IMR-90 (cell line): ENCODE results near the gene AATF. TPM values are rescaled to one million over a fixed set of nuclear protein-coding genes. Genes with fewer than 3 reads are reported as not detected.

Experiments used
- ATAC-seq: fragments of 200-7000 bp; cut with Tn5 transposase; 2 replicates; pipeline ENCODE4 v1.9.1; 2020; ENCODE audit warnings: low read depth, mild to moderate bottlenecking, moderate library complexity
- BruUV-seq: library from RNA; stranded (reverse); fragments of 400-500 nt; replicated peaks from 2 replicates; lab custom pipeline; 2021; lab: Mats Ljungman, UMichigan
- CTCF ChIA-PET: fragments of 300-600 bp; formaldehyde crosslinking; extraction: SDS; loops from one replicate; lab custom pipeline; 2021; ENCODE audit warnings: antibody characterized with exemption; lab: Yijun Ruan, JAX
- POLR2A ChIA-PET: fragments of 300-600 bp; sonication (Branson Sonifier 250); formaldehyde crosslinking; loops from one replicate; lab custom pipeline; 2022; ENCODE audit warnings: antibody characterized with exemption; ENCODE audit not compliant: unreplicated experiment; lab: Charles Lee
- DNase-seq: peaks from one replicate; pipeline ENCODE4 v3.0.0; 2013
- H2AFZ ChIP-seq: replicated peaks from 2 replicates; pipeline ENCODE3; 2013; ENCODE audit warnings: low read length, mild to moderate bottlenecking; ENCODE audit not compliant: poor library complexity
- H2AK5ac ChIP-seq: 2 replicates; pipeline ENCODE4 v1.6.1; 2013; ENCODE audit warnings: low read depth, low read length, inconsistent platforms
- H2AK9ac ChIP-seq: replicated peaks from 2 replicates; pipeline ENCODE3; 2013; ENCODE audit warnings: mild to moderate bottlenecking, low read depth, low read length, moderate library complexity; ENCODE audit not compliant: poor library complexity
- H2BK120ac ChIP-seq: 2 replicates; pipeline ENCODE4 v1.6.1; 2013; ENCODE audit warnings: low read depth, low read length, inconsistent platforms
- H2BK15ac ChIP-seq: 3 replicates; pipeline ENCODE4 v1.6.1; 2013; ENCODE audit warnings: low read depth, low read length, inconsistent platforms
- H2BK20ac ChIP-seq: 2 replicates; pipeline ENCODE4 v1.6.1; 2013; ENCODE audit warnings: low read depth, mild to moderate bottlenecking, inconsistent platforms, low read length, moderate library complexity
- H2BK5ac ChIP-seq: 2 replicates; pipeline ENCODE4 v1.6.1; 2013; ENCODE audit warnings: mild to moderate bottlenecking, low read depth, low read length, inconsistent platforms; ENCODE audit not compliant: poor library complexity, severe bottlenecking
- H3K14ac ChIP-seq: replicated peaks from 2 replicates; pipeline ENCODE4 v1.6.1; 2013; ENCODE audit warnings: low read depth, low read length, inconsistent platforms
- H3K18ac ChIP-seq: 2 replicates; pipeline ENCODE4 v1.6.1; 2013; ENCODE audit warnings: low read depth, low read length, control low read depth
- H3K23ac ChIP-seq: 2 replicates; pipeline ENCODE4 v1.6.1; 2013; ENCODE audit warnings: low read depth, low read length, inconsistent platforms
- H3K27ac ChIP-seq: 2 replicates; pipeline ENCODE4 v1.5.1; 2013; ENCODE audit warnings: mild to moderate bottlenecking, control low read depth, low read length; ENCODE audit not compliant: insufficient read depth
- H3K27me3 ChIP-seq: 2 replicates; pipeline ENCODE4 v1.6.1; 2013; ENCODE audit warnings: low read length; ENCODE audit not compliant: control insufficient read depth, insufficient read depth
- H3K36me3 ChIP-seq: 2 replicates; pipeline ENCODE4 v1.6.1; 2013; ENCODE audit warnings: low read length, mixed read lengths; ENCODE audit not compliant: control insufficient read depth, insufficient read depth
- H3K4ac ChIP-seq: 2 replicates; pipeline ENCODE4 v1.6.1; 2013; ENCODE audit warnings: low read depth, low read length, inconsistent platforms
- H3K4me1 ChIP-seq: 2 replicates; pipeline ENCODE4 v1.6.1; 2013; ENCODE audit warnings: low read length, mixed read lengths; ENCODE audit not compliant: control insufficient read depth, insufficient read depth
- H3K4me2 ChIP-seq: 2 replicates; pipeline ENCODE4 v1.6.1; 2013; ENCODE audit warnings: low read depth, mild to moderate bottlenecking, control low read depth, low read length, moderate library complexity
- H3K4me3 ChIP-seq: 2 replicates; pipeline ENCODE4 v1.5.1; 2013; ENCODE audit warnings: low read depth, mild to moderate bottlenecking, control low read depth, low read length, moderate library complexity; ENCODE audit not compliant: insufficient read depth
- H3K56ac ChIP-seq: 2 replicates; pipeline ENCODE4 v1.6.1; 2013; ENCODE audit warnings: low read length, inconsistent platforms; ENCODE audit not compliant: insufficient read depth; ENCODE audit errors: extremely low read depth
- H3K79me1 ChIP-seq, 2 experiments: 2 replicates each; pipeline ENCODE4 v1.6.1; 2013; ENCODE audit warnings: low read length in 2 of 2, inconsistent platforms in 1 of 2, low read depth in 1 of 2
- H3K9ac ChIP-seq: 2 replicates; pipeline ENCODE4 v1.6.1; 2013; ENCODE audit warnings: low read depth, low read length, control low read depth
- H3K9me1 ChIP-seq: 2 replicates; pipeline ENCODE4 v1.6.1; 2013; ENCODE audit warnings: low read length, inconsistent platforms; ENCODE audit not compliant: insufficient read depth
- H3K9me3 ChIP-seq: 2 replicates; pipeline ENCODE4 v1.6.1; 2013; ENCODE audit warnings: low read length; ENCODE audit not compliant: control insufficient read depth, insufficient read depth
- H4K20me1 ChIP-seq: 2 replicates; pipeline ENCODE4 v1.6.1; 2013; ENCODE audit warnings: low read length, inconsistent platforms; ENCODE audit not compliant: insufficient read depth
- H4K5ac ChIP-seq: 2 replicates; pipeline ENCODE4 v1.6.1; 2013; ENCODE audit warnings: mild to moderate bottlenecking, low read depth, low read length, control low read depth
- H4K8ac ChIP-seq, 2 experiments: 2 replicates each; pipeline ENCODE4 v1.6.1; 2013; ENCODE audit warnings: low read depth in 2 of 2, low read length in 2 of 2, control low read depth in 1 of 2, inconsistent platforms in 1 of 2
- H4K91ac ChIP-seq: 2 replicates; pipeline ENCODE4 v1.6.1; 2013; ENCODE audit warnings: low read depth, low read length, inconsistent platforms; ENCODE audit not compliant: insufficient read depth
- BHLHE40 ChIP-seq: fragments of 150-350 bp; IDR thresholded peaks from 2 replicates; pipeline ENCODE4 v1.6.1; 2016; ENCODE audit warnings: mild to moderate bottlenecking, low read depth, low read length
- CEBPB ChIP-seq: IDR thresholded peaks from 2 replicates; pipeline ENCODE4 v1.6.1; 2012; ENCODE audit warnings: low read depth, low read length, improper control_type of control experiment
- CHD1 ChIP-seq: IDR thresholded peaks from 2 replicates; pipeline ENCODE4 v1.6.1; 2012; ENCODE audit warnings: low read depth, low read length, improper control_type of control experiment
- FOS ChIP-seq: fragments of 150-350 bp; IDR thresholded peaks from 2 replicates; pipeline ENCODE4 v1.6.1; 2016; ENCODE audit warnings: low read depth, low read length
- MAFK ChIP-seq: IDR thresholded peaks from 2 replicates; pipeline ENCODE4 v1.6.1; 2012; ENCODE audit warnings: low read depth, low read length, improper control_type of control experiment
- MAZ ChIP-seq: IDR thresholded peaks from 2 replicates; pipeline ENCODE4 v1.6.1; 2012; ENCODE audit warnings: low read depth, mild to moderate bottlenecking, low read length, improper control_type of control experiment, moderate library complexity, borderline replicate concordance
- MXI1 ChIP-seq: IDR thresholded peaks from 2 replicates; pipeline ENCODE4 v1.6.1; 2012; ENCODE audit warnings: low read depth, mild to moderate bottlenecking, low read length, moderate library complexity, borderline replicate concordance
- NFE2L2 ChIP-seq: fragments of 150-350 bp; IDR thresholded peaks from 2 replicates; pipeline ENCODE4 v1.6.1; 2016; ENCODE audit warnings: low read depth, mild to moderate bottlenecking, low read length
- POLR2A ChIP-seq: IDR thresholded peaks from 2 replicates; pipeline ENCODE4 v1.6.1; 2012; ENCODE audit warnings: mild to moderate bottlenecking, low read depth, low read length
- RAD21 ChIP-seq: IDR thresholded peaks from 2 replicates; pipeline ENCODE4 v1.6.1; 2012; ENCODE audit warnings: low read length, improper control_type of control experiment
- RCOR1 ChIP-seq: IDR thresholded peaks from 2 replicates; pipeline ENCODE4 v1.6.1; 2012; ENCODE audit warnings: mild to moderate bottlenecking, low read length, improper control_type of control experiment; ENCODE audit not compliant: insufficient replicate concordance
- RFX5 ChIP-seq: IDR thresholded peaks from 2 replicates; pipeline ENCODE4 v1.8.0; 2012; ENCODE audit warnings: low read depth, mild to moderate bottlenecking, low read length, moderate library complexity
- SMC3 ChIP-seq: fragments of 150-350 bp; IDR thresholded peaks from 2 replicates; pipeline ENCODE4 v1.6.1; 2016; ENCODE audit warnings: low read depth, mild to moderate bottlenecking, antibody characterized with exemption, low read length, moderate library complexity
- WGBS, 2 experiments: methylation state at CpG; one replicate each; pipeline versions ENCODE4 v1.1.5 to v1.1.7; 2013; ENCODE audit warnings: missing lambda C conversion rate in 2 of 2; ENCODE audit not compliant: insufficient read length in 1 of 2; ENCODE audit errors: extremely low coverage in 2 of 2; 5-methylcytosine and 5-hydroxymethylcytosine counted together
- dilution Hi-C: fragments of 300-500 bp; cut with HindIII; formaldehyde crosslinking; loops from one replicate; pipeline ENCODE4 v1.14.3; 2018; ENCODE audit warnings: low sequenced_read_pairs; ENCODE audit not compliant: unreplicated experiment
- in situ Hi-C: fragments of 300-500 bp; cut with MboI; formaldehyde crosslinking; loops from 3 replicates; pipeline ENCODE4 v1.14.3; 2019; ENCODE audit warnings: low sequenced_read_pairs, inconsistent platforms, mixed read lengths
- intact Hi-C: fragments of 100-400 bp; cut with micrococcal nuclease; formaldehyde crosslinking; loops from 2 replicates; pipeline ENCODE4 v1.10.0; 2022
- polyA plus RNA-seq, 3 experiments: library from polyadenylated mRNA; depleted of rRNA; stranded (reverse); fragments of >200 nt; gene quantifications; 2 replicates each; pipeline ENCODE4 v1.2.3, GENCODE V29; 2012; ENCODE audit warnings: low replicate concordance in 1 of 3
- total RNA-seq: library from RNA; depleted of rRNA; stranded (reverse); fragments of >200 nt; gene quantifications from 2 replicates; pipeline ENCODE4 v1.2.3, GENCODE V29; 2012
- TF ChIP-seq, protein P1 (sequence below): conservative IDR thresholded peaks from 2 replicates; pipeline ENCODE4 v1.5.1; 2012; ENCODE audit warnings: mild to moderate bottlenecking, low read depth, low read length, improper control_type of control experiment
- TF ChIP-seq, protein P2 (sequence below): fragments of 150-350 bp; IDR thresholded peaks from 2 replicates; pipeline ENCODE4 v1.6.1; 2016; ENCODE audit warnings: low read depth, mild to moderate bottlenecking, low read length, moderate library complexity, borderline replicate concordance
- TF ChIP-seq, protein P3 (sequence below): fragments of 150-350 bp; IDR thresholded peaks from 2 replicates; pipeline ENCODE4 v1.6.1; 2017; ENCODE audit warnings: mild to moderate bottlenecking, antibody characterized with exemption, low read length, low read depth

Gene AATF
- total and polyA plus RNA-seq, 2 of the 4 experiments (the other 2 are of a cell fraction), result 21.0 to 34.8 TPM

DNA sequence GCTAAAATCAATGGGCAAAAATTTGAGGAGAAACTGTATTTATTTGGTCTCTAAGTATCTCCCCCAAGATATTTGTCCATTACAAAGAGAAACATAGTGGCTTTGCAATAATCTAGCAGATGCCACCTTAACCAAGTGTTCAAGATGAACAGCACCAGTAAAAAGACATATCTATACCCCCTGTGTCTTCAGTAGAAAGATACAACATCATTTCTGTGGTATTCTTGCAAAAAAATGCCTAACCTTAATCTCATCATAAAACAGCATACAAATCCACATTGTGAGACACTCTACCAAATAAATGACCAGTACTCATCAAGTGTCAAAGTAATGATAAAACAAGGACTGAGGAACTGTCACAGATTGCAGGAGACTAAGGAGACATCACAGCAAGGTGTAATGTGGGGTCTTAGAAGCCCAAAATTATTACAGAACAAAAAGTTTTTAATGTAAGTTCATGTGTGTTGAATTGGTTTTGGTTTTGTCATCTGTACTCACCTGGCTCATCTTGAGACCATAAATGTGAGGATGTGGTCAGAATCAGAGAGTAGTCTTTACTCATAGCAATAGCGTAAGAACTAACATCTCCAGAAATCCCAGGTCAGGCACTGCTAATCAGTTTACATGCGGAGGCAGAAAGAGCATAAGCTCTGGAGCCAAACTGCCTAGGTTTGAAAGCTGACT, 77.2 kb downstream of the AATF start:
- H4K91ac ChIP-seq, result no peak overlapping the region
- H3K4ac ChIP-seq, result no peak overlapping the region
- BruUV-seq, result no TSS peak
- H3K9me3 ChIP-seq, result no peaks in the 10 kb centered on the region
- no peak overlapping the region for H2AK5ac ChIP-seq
- H2AFZ ChIP-seq, result no peak overlapping the region
- dilution Hi-C loops, result no loop called here
- no peak overlapping the region for H3K23ac ChIP-seq
- H3K9me1 ChIP-seq, result peaks cover 3% of the 10 kb centered on the region; the same call in 1 of the 2 replicates
- 60% methylated on average over 1 of the region's 2 CpGs; no CpG with 5 or more reads in 1 of the 2 experiments for WGBS, 2 experiments
- H2BK5ac ChIP-seq, result no peak overlapping the region
- no peak overlapping the region for H2AK9ac ChIP-seq
- no peak overlapping the region for H4K8ac ChIP-seq
- no peak for DNase-seq
- TF ChIP-seq SMC3, result no peak
- TF ChIP-seq MXI1, result no peak
- TF ChIP-seq MAFK, result no peak
- no peak for TF ChIP-seq RCOR1
- TF ChIP-seq NFE2L2, result no peak
- TF ChIP-seq CEBPB, result no peak
- TF ChIP-seq POLR2A, result no peak
- TF ChIP-seq CHD1, result no peak
- TF ChIP-seq RAD21, result no peak
- TF ChIP-seq FOS, result no peak
- TF ChIP-seq BHLHE40, result no peak
- no peak for TF ChIP-seq MAZ
- TF ChIP-seq, protein P1, sequence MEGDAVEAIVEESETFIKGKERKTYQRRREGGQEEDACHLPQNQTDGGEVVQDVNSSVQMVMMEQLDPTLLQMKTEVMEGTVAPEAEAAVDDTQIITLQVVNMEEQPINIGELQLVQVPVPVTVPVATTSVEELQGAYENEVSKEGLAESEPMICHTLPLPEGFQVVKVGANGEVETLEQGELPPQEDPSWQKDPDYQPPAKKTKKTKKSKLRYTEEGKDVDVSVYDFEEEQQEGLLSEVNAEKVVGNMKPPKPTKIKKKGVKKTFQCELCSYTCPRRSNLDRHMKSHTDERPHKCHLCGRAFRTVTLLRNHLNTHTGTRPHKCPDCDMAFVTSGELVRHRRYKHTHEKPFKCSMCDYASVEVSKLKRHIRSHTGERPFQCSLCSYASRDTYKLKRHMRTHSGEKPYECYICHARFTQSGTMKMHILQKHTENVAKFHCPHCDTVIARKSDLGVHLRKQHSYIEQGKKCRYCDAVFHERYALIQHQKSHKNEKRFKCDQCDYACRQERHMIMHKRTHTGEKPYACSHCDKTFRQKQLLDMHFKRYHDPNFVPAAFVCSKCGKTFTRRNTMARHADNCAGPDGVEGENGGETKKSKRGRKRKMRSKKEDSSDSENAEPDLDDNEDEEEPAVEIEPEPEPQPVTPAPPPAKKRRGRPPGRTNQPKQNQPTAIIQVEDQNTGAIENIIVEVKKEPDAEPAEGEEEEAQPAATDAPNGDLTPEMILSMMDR, result no peak
- TF ChIP-seq, protein P2, sequence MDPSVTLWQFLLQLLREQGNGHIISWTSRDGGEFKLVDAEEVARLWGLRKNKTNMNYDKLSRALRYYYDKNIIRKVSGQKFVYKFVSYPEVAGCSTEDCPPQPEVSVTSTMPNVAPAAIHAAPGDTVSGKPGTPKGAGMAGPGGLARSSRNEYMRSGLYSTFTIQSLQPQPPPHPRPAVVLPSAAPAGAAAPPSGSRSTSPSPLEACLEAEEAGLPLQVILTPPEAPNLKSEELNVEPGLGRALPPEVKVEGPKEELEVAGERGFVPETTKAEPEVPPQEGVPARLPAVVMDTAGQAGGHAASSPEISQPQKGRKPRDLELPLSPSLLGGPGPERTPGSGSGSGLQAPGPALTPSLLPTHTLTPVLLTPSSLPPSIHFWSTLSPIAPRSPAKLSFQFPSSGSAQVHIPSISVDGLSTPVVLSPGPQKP, result no peak
- TF ChIP-seq, protein P3, sequence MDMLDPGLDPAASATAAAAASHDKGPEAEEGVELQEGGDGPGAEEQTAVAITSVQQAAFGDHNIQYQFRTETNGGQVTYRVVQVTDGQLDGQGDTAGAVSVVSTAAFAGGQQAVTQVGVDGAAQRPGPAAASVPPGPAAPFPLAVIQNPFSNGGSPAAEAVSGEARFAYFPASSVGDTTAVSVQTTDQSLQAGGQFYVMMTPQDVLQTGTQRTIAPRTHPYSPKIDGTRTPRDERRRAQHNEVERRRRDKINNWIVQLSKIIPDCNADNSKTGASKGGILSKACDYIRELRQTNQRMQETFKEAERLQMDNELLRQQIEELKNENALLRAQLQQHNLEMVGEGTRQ, result no peak
- TF ChIP-seq RFX5, result no peak
- in situ Hi-C loops, result no loop called here
- H2BK20ac ChIP-seq, result no peak overlapping the region
- no peaks in the 10 kb centered on the region for H3K79me1 ChIP-seq
- intact Hi-C loops, result no loop called here
- no peak overlapping the region for H4K5ac ChIP-seq
- no peak overlapping the region for H2BK15ac ChIP-seq
- no peak overlapping the region for H3K4me2 ChIP-seq
- H3K4me1 ChIP-seq, result no peaks in the 10 kb centered on the region; the same call in 1 of the 2 replicates
- no peaks in the 10 kb centered on the region for H4K20me1 ChIP-seq
- ChIA-PET POLR2A (interaction anchor here (0.6 kb wide), 1 partner anchor 16 kb away, joined by 4 read pairs; no protein-coding TSS in a partner anchor), CTCF (no interaction called here)
- H3K27me3 ChIP-seq, result no peaks in the 10 kb centered on the region
- no peak overlapping the region for H3K14ac ChIP-seq
- H2BK120ac ChIP-seq, result no peak overlapping the region
- H3K27ac ChIP-seq, result no peak overlapping the region
- H3K4me3 ChIP-seq, result no peak overlapping the region
- H3K56ac ChIP-seq, result no peak overlapping the region
- no peak for ATAC-seq
- H3K36me3 ChIP-seq, result peaks cover 4% of the 10 kb centered on the region; the same call in 1 of the 2 replicates
- H3K9ac ChIP-seq, result no peak overlapping the region
- H3K18ac ChIP-seq, result no peak overlapping the region
